HepG2 (cell line): ENCODE data around the gene EHD1. TPM values are rescaled to one million over a fixed set of nuclear protein-coding genes. Genes with fewer than 3 reads are reported as not detected.

Experiments used
- ATAC-seq: fragments of 200-7000 bp; cut with Tn5 transposase; 3 replicates; pipeline ENCODE4 v1.9.1; 2020; ENCODE audit warnings: mild to moderate bottlenecking, moderate library complexity
- BruUV-seq: library from RNA; stranded (reverse); fragments of 400-500 nt; replicated peaks from 2 replicates; lab custom pipeline; 2021; lab: Mats Ljungman, UMichigan
- CTCF ChIA-PET: fragments of 300-600 bp; formaldehyde crosslinking; extraction: SDS; loops from one replicate; lab custom pipeline; 2021; ENCODE audit warnings: low total read pairs, inconsistent platforms, low intra/inter-chr PET ratio; lab: Yijun Ruan, JAX
- POLR2A ChIA-PET: fragments of 350-600 bp; sonication (Branson Sonifier 250); formaldehyde crosslinking; loops from one replicate; lab custom pipeline; 2020; ENCODE audit warnings: antibody characterized with exemption, inconsistent platforms; lab: Yijun Ruan, JAX
- DNase-seq: peaks from one replicate; pipeline ENCODE4 v3.0.0-alpha.2; 2015; ENCODE audit warnings: low spot score
- FAIRE-seq: peaks from 3 replicates; lab custom pipeline; 2011; peaks lifted over from hg19 to GRCh38; lab: Jason Lieb, UNC
- H2AFZ ChIP-seq: one replicate; pipeline ENCODE4 v1.6.1; 2011; ENCODE audit warnings: low read length, inconsistent platforms
- H3K27ac ChIP-seq: fragments of 300-600 bp; 3 replicates; pipeline ENCODE4 v1.8.0; 2011; ENCODE audit warnings: mixed run types, mild to moderate bottlenecking, mixed read lengths, low read length, inconsistent platforms; ENCODE audit not compliant: insufficient read depth; ENCODE audit errors: extremely low read length
- H3K27me3 ChIP-seq, 2 experiments: fragments of 200-600 bp in 1 of 2; 2 replicates in 1 of 2; 3 replicates in 1 of 2; pipeline versions ENCODE4 v1.6.0 to v1.8.0; 2011; ENCODE audit warnings: low read length in 2 of 2, mild to moderate bottlenecking in 2 of 2, moderate library complexity in 2 of 2, inconsistent platforms in 1 of 2; ENCODE audit not compliant: insufficient read depth in 2 of 2, control insufficient read depth in 1 of 2
- H3K36me3 ChIP-seq, 2 experiments: fragments of 200-600 bp in 1 of 2; replicated peaks in 1 of 2; 2 replicates in 1 of 2; 3 replicates in 1 of 2; pipeline versions ENCODE4 v1.5.1 to v1.8.0; 2011; ENCODE audit warnings: low read length in 2 of 2, inconsistent platforms in 1 of 2; ENCODE audit not compliant: insufficient read depth in 2 of 2, control insufficient read depth in 1 of 2
- H3K4me1 ChIP-seq: 2 replicates; pipeline ENCODE4 v1.5.1; 2012; ENCODE audit warnings: low read length, inconsistent platforms; ENCODE audit not compliant: insufficient read depth
- H3K4me2 ChIP-seq: 2 replicates; pipeline ENCODE4 v1.6.0; 2011; ENCODE audit warnings: low read depth, low read length, inconsistent platforms
- H3K4me3 ChIP-seq, 3 experiments: fragments of 200-600 bp in 1 of 3; sonication (generic), shearing (Covaris generic) in 1 of 3; replicated peaks in 1 of 3; 2 replicates each; pipeline ENCODE4 v1.5.1; 2011 to 2016; ENCODE audit warnings: low read length in 3 of 3, inconsistent platforms in 2 of 3, low read depth in 2 of 3, mild to moderate bottlenecking in 2 of 3, control low read depth in 1 of 3, mixed read lengths in 1 of 3; ENCODE audit not compliant: insufficient read depth in 1 of 3
- H3K79me2 ChIP-seq: one replicate; pipeline ENCODE4 v1.6.1; 2011; ENCODE audit warnings: low read length, inconsistent platforms; ENCODE audit not compliant: insufficient read depth
- H3K9ac ChIP-seq: 2 replicates; pipeline ENCODE4 v1.6.0; 2011; ENCODE audit warnings: mild to moderate bottlenecking, low read depth, low read length, inconsistent platforms; ENCODE audit not compliant: insufficient read depth
- H3K9me3 ChIP-seq: 2 replicates; pipeline ENCODE4 v1.5.1; 2012; ENCODE audit warnings: mild to moderate bottlenecking, low read length
- H4K20me1 ChIP-seq: 2 replicates; pipeline ENCODE4 v1.6.0; 2011; ENCODE audit warnings: inconsistent platforms, mild to moderate bottlenecking, low read length, moderate library complexity; ENCODE audit not compliant: insufficient read depth
- GABPA ChIP-seq, 2 experiments: IDR thresholded peaks; 2 replicates each; pipeline ENCODE4 v1.6.1; 2011 to 2016; ENCODE audit warnings: low read depth in 2 of 2, low read length in 1 of 2, missing biosample characterization in 1 of 2, missing genetic modification characterization in 1 of 2
- NONO ChIP-seq, 2 experiments: fragments of 450-650 bp in 1 of 2; sonication (generic) in 1 of 2; formaldehyde crosslinking in 1 of 2; IDR thresholded peaks in 1 of 2; conservative IDR thresholded peaks in 1 of 2; 2 replicates each; pipeline versions ENCODE4 v1.6.1 to v1.8.0; 2017 to 2022; ENCODE audit warnings: mild to moderate bottlenecking in 1 of 2, missing genetic modification reagents in 1 of 2, moderate library complexity in 1 of 2
- POLR2AphosphoS5 ChIP-seq: IDR thresholded peaks from 2 replicates; pipeline ENCODE4 v1.6.1; 2012; ENCODE audit warnings: low read depth, low read length
- SP1 ChIP-seq, 2 experiments: fragments of 450-650 bp in 1 of 2; sonication (generic) in 1 of 2; formaldehyde crosslinking in 1 of 2; IDR thresholded peaks; 2 replicates each; pipeline versions ENCODE4 v1.4.0 to v1.6.1; 2016 to 2020; ENCODE audit warnings: missing genetic modification reagents in 1 of 2
- WGBS: methylation state at CpG from one replicate; pipeline ENCODE4 v1.1.6; 2017; ENCODE audit warnings: low lambda C conversion rate; 5-methylcytosine and 5-hydroxymethylcytosine counted together
- in situ Hi-C: cut with HindIII; loops from 2 replicates; pipeline ENCODE4 v1.10.0; 2017; ENCODE audit warnings: low pct_unique_long_range_greater_than_20kb; ENCODE audit not compliant: extremely low pct_ligation_motif_present
- intact Hi-C: fragments of 100-400 bp; cut with micrococcal nuclease; formaldehyde crosslinking; loops from one replicate; pipeline ENCODE4 v1.10.0; 2022; ENCODE audit not compliant: unreplicated experiment
- polyA plus RNA-seq, 8 experiments: library from polyadenylated mRNA; depleted of rRNA in 3 of 8; stranded (reverse) in 7 of 8; unstranded in 1 of 8; fragments of >200 nt; fragmentation: Illumina TruSeq in 4 of 8; extraction: Trizol in 4 of 8; gene quantifications; 2 replicates each; pipeline versions ENCODE4 v1.2.1 to v1.2.3, GENCODE V29; 2011 to 2016; ENCODE audit warnings: low read depth in 4 of 8, missing spikeins in 1 of 8, mixed read lengths in 1 of 8; ENCODE audit not compliant: insufficient read depth in 1 of 8
- total RNA-seq, 5 experiments: library from RNA; depleted of rRNA; stranded (reverse); fragments of >200 nt; fragmentation: Illumina TruSeq; extraction: Trizol; gene quantifications; 2 replicates each; pipeline ENCODE4 v1.2.3, GENCODE V29; 2016; ENCODE audit warnings: low read depth in 1 of 5
- TF ChIP-seq, protein P1 (sequence below): sonication (generic); formaldehyde crosslinking; IDR thresholded peaks from 2 replicates; pipeline ENCODE4 v1.5.0; 2020; ENCODE audit warnings: mild to moderate bottlenecking, missing genetic modification reagents, borderline replicate concordance
- TF ChIP-seq, protein P2 (sequence below): sonication (generic); formaldehyde crosslinking; IDR thresholded peaks from 2 replicates; pipeline ENCODE4 v1.4.0; 2020; ENCODE audit warnings: missing genetic modification reagents

Gene EHD1
- total and polyA plus RNA-seq, 2 of the 13 experiments (the other 11 are each of a cell fraction or from before 2014, with no cell fraction given): 23.6 to 26.6 TPM

DNA sequence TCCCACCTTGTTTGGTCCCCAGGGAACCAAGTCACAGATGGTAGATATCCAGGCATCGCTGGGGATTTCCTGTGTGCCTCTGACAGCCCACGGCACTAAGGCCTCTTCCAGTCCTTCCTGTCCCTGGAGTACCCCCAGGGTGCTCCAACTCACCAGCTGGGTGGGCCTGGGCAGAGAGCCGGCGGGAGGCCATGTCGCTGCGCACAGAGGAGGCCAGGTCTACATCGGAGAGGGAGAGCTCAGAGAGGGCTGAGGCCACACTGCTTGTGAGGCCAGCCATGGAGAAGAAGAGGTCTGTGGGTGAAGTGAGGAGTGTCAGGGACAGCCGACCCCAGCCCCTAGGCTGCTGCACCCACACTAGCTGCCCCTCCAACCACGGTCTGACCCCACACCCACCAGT is 33.3 kb upstream of the EHD1 start:
- ChIA-PET CTCF (no interaction called here), POLR2A (no interaction called here)
- H3K4me1 ChIP-seq: peaks cover 12% of the 10 kb centered on the region
- no peak for FAIRE-seq
- in situ Hi-C loops: no loop called here
- no TSS peak for BruUV-seq
- H3K27me3 ChIP-seq: no peaks in the 10 kb centered on the region
- no peak overlapping the region for H2AFZ ChIP-seq
- H4K20me1 ChIP-seq: peaks cover 5% of the 10 kb centered on the region; the same call in 1 of the 2 replicates
- WGBS: 80% methylated on average over 1 of the region's 9 CpGs
- no peak for DNase-seq
- TF ChIP-seq SP1 (IDR thresholded peaks at IDR 0.05): no peak
- no peak for TF ChIP-seq SP1 (CRISPR knock-in tag; IDR thresholded peaks at IDR 0.05)
- no peak for TF ChIP-seq GABPA (IDR thresholded peaks at IDR 0.05; ENCODE audit: low read depth, low read length)
- TF ChIP-seq GABPA (CRISPR knock-in tag; IDR thresholded peaks at IDR 0.05; ENCODE audit: low read depth): no peak
- TF ChIP-seq, protein P1, sequence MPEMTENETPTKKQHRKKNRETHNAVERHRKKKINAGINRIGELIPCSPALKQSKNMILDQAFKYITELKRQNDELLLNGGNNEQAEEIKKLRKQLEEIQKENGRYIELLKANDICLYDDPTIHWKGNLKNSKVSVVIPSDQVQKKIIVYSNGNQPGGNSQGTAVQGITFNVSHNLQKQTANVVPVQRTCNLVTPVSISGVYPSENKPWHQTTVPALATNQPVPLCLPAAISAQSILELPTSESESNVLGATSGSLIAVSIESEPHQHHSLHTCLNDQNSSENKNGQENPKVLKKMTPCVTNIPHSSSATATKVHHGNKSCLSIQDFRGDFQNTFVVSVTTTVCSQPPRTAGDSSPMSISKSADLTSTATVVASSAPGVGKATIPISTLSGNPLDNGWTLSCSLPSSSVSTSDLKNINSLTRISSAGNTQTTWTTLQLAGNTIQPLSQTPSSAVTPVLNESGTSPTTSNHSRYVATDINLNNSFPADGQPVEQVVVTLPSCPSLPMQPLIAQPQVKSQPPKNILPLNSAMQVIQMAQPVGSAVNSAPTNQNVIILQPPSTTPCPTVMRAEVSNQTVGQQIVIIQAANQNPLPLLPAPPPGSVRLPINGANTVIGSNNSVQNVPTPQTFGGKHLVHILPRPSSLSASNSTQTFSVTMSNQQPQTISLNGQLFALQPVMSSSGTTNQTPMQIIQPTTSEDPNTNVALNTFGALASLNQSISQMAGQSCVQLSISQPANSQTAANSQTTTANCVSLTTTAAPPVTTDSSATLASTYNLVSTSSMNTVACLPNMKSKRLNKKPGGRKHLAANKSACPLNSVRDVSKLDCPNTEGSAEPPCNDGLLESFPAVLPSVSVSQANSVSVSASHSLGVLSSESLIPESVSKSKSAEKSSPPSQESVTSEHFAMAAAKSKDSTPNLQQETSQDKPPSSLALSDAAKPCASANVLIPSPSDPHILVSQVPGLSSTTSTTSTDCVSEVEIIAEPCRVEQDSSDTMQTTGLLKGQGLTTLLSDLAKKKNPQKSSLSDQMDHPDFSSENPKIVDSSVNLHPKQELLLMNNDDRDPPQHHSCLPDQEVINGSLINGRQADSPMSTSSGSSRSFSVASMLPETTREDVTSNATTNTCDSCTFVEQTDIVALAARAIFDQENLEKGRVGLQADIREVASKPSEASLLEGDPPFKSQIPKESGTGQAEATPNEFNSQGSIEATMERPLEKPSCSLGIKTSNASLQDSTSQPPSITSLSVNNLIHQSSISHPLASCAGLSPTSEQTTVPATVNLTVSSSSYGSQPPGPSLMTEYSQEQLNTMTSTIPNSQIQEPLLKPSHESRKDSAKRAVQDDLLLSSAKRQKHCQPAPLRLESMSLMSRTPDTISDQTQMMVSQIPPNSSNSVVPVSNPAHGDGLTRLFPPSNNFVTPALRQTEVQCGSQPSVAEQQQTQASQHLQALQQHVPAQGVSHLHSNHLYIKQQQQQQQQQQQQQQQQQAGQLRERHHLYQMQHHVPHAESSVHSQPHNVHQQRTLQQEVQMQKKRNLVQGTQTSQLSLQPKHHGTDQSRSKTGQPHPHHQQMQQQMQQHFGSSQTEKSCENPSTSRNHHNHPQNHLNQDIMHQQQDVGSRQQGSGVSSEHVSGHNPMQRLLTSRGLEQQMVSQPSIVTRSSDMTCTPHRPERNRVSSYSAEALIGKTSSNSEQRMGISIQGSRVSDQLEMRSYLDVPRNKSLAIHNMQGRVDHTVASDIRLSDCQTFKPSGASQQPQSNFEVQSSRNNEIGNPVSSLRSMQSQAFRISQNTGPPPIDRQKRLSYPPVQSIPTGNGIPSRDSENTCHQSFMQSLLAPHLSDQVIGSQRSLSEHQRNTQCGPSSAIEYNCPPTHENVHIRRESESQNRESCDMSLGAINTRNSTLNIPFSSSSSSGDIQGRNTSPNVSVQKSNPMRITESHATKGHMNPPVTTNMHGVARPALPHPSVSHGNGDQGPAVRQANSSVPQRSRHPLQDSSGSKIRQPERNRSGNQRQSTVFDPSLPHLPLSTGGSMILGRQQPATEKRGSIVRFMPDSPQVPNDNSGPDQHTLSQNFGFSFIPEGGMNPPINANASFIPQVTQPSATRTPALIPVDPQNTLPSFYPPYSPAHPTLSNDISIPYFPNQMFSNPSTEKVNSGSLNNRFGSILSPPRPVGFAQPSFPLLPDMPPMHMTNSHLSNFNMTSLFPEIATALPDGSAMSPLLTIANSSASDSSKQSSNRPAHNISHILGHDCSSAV: no peak
- TF ChIP-seq, protein P2, sequence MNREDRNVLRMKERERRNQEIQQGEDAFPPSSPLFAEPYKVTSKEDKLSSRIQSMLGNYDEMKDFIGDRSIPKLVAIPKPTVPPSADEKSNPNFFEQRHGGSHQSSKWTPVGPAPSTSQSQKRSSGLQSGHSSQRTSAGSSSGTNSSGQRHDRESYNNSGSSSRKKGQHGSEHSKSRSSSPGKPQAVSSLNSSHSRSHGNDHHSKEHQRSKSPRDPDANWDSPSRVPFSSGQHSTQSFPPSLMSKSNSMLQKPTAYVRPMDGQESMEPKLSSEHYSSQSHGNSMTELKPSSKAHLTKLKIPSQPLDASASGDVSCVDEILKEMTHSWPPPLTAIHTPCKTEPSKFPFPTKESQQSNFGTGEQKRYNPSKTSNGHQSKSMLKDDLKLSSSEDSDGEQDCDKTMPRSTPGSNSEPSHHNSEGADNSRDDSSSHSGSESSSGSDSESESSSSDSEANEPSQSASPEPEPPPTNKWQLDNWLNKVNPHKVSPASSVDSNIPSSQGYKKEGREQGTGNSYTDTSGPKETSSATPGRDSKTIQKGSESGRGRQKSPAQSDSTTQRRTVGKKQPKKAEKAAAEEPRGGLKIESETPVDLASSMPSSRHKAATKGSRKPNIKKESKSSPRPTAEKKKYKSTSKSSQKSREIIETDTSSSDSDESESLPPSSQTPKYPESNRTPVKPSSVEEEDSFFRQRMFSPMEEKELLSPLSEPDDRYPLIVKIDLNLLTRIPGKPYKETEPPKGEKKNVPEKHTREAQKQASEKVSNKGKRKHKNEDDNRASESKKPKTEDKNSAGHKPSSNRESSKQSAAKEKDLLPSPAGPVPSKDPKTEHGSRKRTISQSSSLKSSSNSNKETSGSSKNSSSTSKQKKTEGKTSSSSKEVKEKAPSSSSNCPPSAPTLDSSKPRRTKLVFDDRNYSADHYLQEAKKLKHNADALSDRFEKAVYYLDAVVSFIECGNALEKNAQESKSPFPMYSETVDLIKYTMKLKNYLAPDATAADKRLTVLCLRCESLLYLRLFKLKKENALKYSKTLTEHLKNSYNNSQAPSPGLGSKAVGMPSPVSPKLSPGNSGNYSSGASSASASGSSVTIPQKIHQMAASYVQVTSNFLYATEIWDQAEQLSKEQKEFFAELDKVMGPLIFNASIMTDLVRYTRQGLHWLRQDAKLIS: no peak
- TF ChIP-seq NONO (IDR thresholded peaks at IDR 0.05): no peak
- no peak for TF ChIP-seq NONO (CRISPR knock-in tag; conservative IDR thresholded peaks at IDR 0.05)
- no peak for TF ChIP-seq POLR2AphosphoS5
- ATAC-seq: no peak
- intact Hi-C loops: no loop called here
- H3K9ac ChIP-seq: no peak overlapping the region
- no peak overlapping the region for H3K4me2 ChIP-seq
- H3K79me2 ChIP-seq: peaks cover 15% of the 10 kb centered on the region
- no peak overlapping the region for H3K4me3 ChIP-seq
- no peak overlapping the region for H3K27ac ChIP-seq
- H3K36me3 ChIP-seq: peaks cover 40 to 57% of the 10 kb centered on the region in 2 experiments; a peak in 4 of 5 replicates
- H3K9me3 ChIP-seq: no peaks in the 10 kb centered on the region
